DOHH2 (cell line): ENCODE measurements around the gene SLC22A1.

Source experiments
- H3F3A ChIP-seq: fragments of 200-600 bp; sonication (generic), shearing (Covaris generic); 2 replicates; pipeline ENCODE4 v1.6.0; 2016; ENCODE audit warnings: antibody characterized with exemption, mild to moderate bottlenecking; ENCODE audit not compliant: control insufficient read depth, insufficient read depth
- H3K27ac ChIP-seq: fragments of 200-600 bp; sonication (generic); 2 replicates; pipeline ENCODE4 v1.5.1; 2014; ENCODE audit warnings: low read depth, mild to moderate bottlenecking, low read length, moderate library complexity
- H3K27me3 ChIP-seq: fragments of 200-600 bp; sonication (generic); 2 replicates; pipeline ENCODE4 v1.6.1; 2014; ENCODE audit warnings: mild to moderate bottlenecking, low read length, mixed read lengths; ENCODE audit not compliant: control insufficient read depth
- H3K36me3 ChIP-seq: fragments of 200-600 bp; sonication (generic); 2 replicates; pipeline ENCODE4 v1.6.1; 2014; ENCODE audit warnings: mild to moderate bottlenecking, low read length, moderate library complexity, mixed read lengths; ENCODE audit not compliant: control insufficient read depth
- H3K4me1 ChIP-seq: fragments of 200-600 bp; sonication (generic); 2 replicates; pipeline ENCODE4 v1.6.1; 2014; ENCODE audit warnings: mild to moderate bottlenecking, low read length, mixed read lengths; ENCODE audit not compliant: control insufficient read depth
- H3K4me2 ChIP-seq: fragments of 200-600 bp; sonication (generic); 2 replicates; pipeline ENCODE4 v1.6.0; 2014; ENCODE audit warnings: mild to moderate bottlenecking, low read length, moderate library complexity
- H3K4me3 ChIP-seq: fragments of 200-600 bp; sonication (generic); 2 replicates; pipeline ENCODE4 v1.5.1; 2014; ENCODE audit warnings: mild to moderate bottlenecking, low read length, mixed read lengths
- H3K79me2 ChIP-seq: fragments of 200-600 bp; sonication (generic); 2 replicates; pipeline ENCODE4 v1.6.1; 2014; ENCODE audit warnings: mild to moderate bottlenecking, low read length, mixed read lengths; ENCODE audit not compliant: control insufficient read depth
- H3K9me2 ChIP-seq: fragments of 200-600 bp; sonication (generic); replicated peaks from 2 replicates; pipeline ENCODE4 v1.6.1; 2014; ENCODE audit warnings: mild to moderate bottlenecking, low read length, mixed read lengths; ENCODE audit not compliant: control insufficient read depth
- H3K9me3 ChIP-seq: fragments of 200-600 bp; sonication (generic); 2 replicates; pipeline ENCODE4 v1.6.1; 2014; ENCODE audit warnings: antibody characterized with exemption, low read length, mixed read lengths; ENCODE audit not compliant: control insufficient read depth, insufficient read depth
- H4K20me1 ChIP-seq: fragments of 200-600 bp; sonication (generic); 2 replicates; pipeline ENCODE4 v1.6.0; 2014; ENCODE audit warnings: low read depth, mild to moderate bottlenecking, antibody characterized with exemption, low read length, moderate library complexity; ENCODE audit not compliant: control insufficient read depth, insufficient read depth
- CTCF ChIP-seq: fragments of 200-600 bp; sonication (generic); IDR thresholded peaks from one replicate; pipeline ENCODE4 v1.5.1; 2014; ENCODE audit warnings: antibody characterized with exemption, mild to moderate bottlenecking, low read depth, low read length; ENCODE audit not compliant: poor library complexity, severe bottlenecking
- EZH2phosphoT487 ChIP-seq: fragments of 200-600 bp; sonication (generic); IDR thresholded peaks from 2 replicates; pipeline ENCODE4 v1.6.1; 2017; ENCODE audit warnings: borderline replicate concordance, mild to moderate bottlenecking, antibody characterized with exemption, low read length, moderate library complexity, mixed read lengths

SLC22A1 gene

GRCh38 chr6:160079686-160080043 is 42.0 kb upstream of the SLC22A1 start:
- no peak overlapping the region for H3K4me2 ChIP-seq
- no peak for TF ChIP-seq EZH2phosphoT487
- no peaks in the 10 kb centered on the region for H3K9me2 ChIP-seq
- H4K20me1 ChIP-seq = no peaks in the 10 kb centered on the region
- no peaks in the 10 kb centered on the region for H3K27me3 ChIP-seq
- H3K4me3 ChIP-seq = no peak overlapping the region
- no peaks in the 10 kb centered on the region for H3K9me3 ChIP-seq
- no peak overlapping the region for H3K27ac ChIP-seq
- no peaks in the 10 kb centered on the region for H3F3A ChIP-seq
- H3K36me3 ChIP-seq = peaks cover 38% of the 10 kb centered on the region
- no peaks in the 10 kb centered on the region for H3K79me2 ChIP-seq
- H3K4me1 ChIP-seq = no peaks in the 10 kb centered on the region

- no peak overlapping the region for H3K4me2 ChIP-seq
- no peaks in the 10 kb centered on the region for H3K79me2 ChIP-seq
- H3K4me1 ChIP-seq = no peaks in the 10 kb centered on the region
- H3K4me3 ChIP-seq = no peak overlapping the region
- H3K36me3 ChIP-seq = peaks cover 37% of the 10 kb centered on the region
- H3K9me2 ChIP-seq = no peaks in the 10 kb centered on the region
- H4K20me1 ChIP-seq = no peaks in the 10 kb centered on the region
- TF ChIP-seq CTCF = no peak
- no peak for TF ChIP-seq EZH2phosphoT487
- H3F3A ChIP-seq = no peaks in the 10 kb centered on the region
- H3K9me3 ChIP-seq = no peaks in the 10 kb centered on the region
- H3K27ac ChIP-seq = no peak overlapping the region
- no peaks in the 10 kb centered on the region for H3K27me3 ChIP-seq
Observed at GRCh38 chr6:160080097-160080496, 41.5 kb upstream of the SLC22A1 start.

GRCh38 chr6:160081398-160081797 is 40.2 kb upstream of the SLC22A1 start:
- H3K36me3 ChIP-seq = peaks cover 40% of the 10 kb centered on the region
- H3K79me2 ChIP-seq = no peaks in the 10 kb centered on the region
- no peaks in the 10 kb centered on the region for H3F3A ChIP-seq
- no peaks in the 10 kb centered on the region for H3K9me3 ChIP-seq
- H3K4me2 ChIP-seq = no peak overlapping the region
- no peaks in the 10 kb centered on the region for H4K20me1 ChIP-seq
- no peaks in the 10 kb centered on the region for H3K27me3 ChIP-seq
- H3K27ac ChIP-seq = no peak overlapping the region
- H3K4me1 ChIP-seq = no peaks in the 10 kb centered on the region
- H3K4me3 ChIP-seq = no peak overlapping the region
- H3K9me2 ChIP-seq = no peaks in the 10 kb centered on the region
- TF ChIP-seq CTCF = no peak

GRCh38 chr6:160082627-160083026 is 39.0 kb upstream of the SLC22A1 start:
- TF ChIP-seq EZH2phosphoT487 (no peak), CTCF (no peak)
- H3K4me1 ChIP-seq = no peaks in the 10 kb centered on the region
- no peaks in the 10 kb centered on the region for H3K79me2 ChIP-seq
- H3K27me3 ChIP-seq = no peaks in the 10 kb centered on the region
- no peak overlapping the region for H3K27ac ChIP-seq
- H3K4me2 ChIP-seq = no peak overlapping the region
- H3F3A ChIP-seq = no peaks in the 10 kb centered on the region
- H3K36me3 ChIP-seq = peaks cover 44% of the 10 kb centered on the region
- H3K9me3 ChIP-seq = no peaks in the 10 kb centered on the region
- H3K4me3 ChIP-seq = no peak overlapping the region
- H4K20me1 ChIP-seq = no peaks in the 10 kb centered on the region
- H3K9me2 ChIP-seq = no peaks in the 10 kb centered on the region
